ENCODE results near the gene WDR7.

GRCh38 chr18:56952026-56952425, 300.9 kb downstream of the WDR7 start:
- no peak for TF ChIP-seq CTCF (IDR thresholded peaks at IDR 0.05)
- no peak for TF ChIP-seq POLR2A (IDR thresholded peaks at IDR 0.05)
